HG03442 (cell line): Measurements from ENCODE around the gene RPGRIP1L.

ENCODE experiments used
- ATAC-seq: cut with Tn5 transposase; IDR thresholded peaks from one replicate; pipeline ENCODE4 v1.9.1; 2021; ENCODE audit warnings: mild to moderate bottlenecking, moderate library complexity; ENCODE audit not compliant: unreplicated experiment

RPGRIP1L gene

GRCh38 chr16:53608094-53608493 lies 95.6 kb downstream of the RPGRIP1L start:
- no peak for ATAC-seq

DNA sequence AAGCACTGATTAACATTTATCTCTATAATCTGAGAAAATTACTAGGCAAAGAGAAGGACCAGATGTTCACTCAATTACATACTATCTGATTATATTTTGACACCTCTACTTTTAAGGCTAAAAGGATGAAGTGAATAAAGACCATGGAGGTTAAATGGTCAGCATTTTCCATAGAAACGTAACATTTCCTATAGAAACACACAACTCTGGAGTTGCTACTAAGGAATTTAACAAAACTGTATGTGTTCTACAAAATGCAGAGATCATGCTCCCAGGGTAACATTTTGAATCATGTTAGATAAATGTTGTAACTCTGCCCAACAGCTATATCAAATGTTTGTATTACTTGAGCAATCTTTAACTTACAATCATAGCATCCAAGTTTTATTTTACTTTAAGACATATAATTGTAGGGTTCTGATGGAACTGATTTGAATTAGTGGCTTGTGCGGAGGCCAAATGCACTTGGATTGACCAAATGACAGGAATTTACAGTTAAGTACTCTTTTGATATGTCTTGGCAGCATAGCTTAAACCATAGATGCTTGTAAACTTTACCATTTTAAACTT lies 97.7 kb downstream of the RPGRIP1L start:
- ATAC-seq = no peak

DNA sequence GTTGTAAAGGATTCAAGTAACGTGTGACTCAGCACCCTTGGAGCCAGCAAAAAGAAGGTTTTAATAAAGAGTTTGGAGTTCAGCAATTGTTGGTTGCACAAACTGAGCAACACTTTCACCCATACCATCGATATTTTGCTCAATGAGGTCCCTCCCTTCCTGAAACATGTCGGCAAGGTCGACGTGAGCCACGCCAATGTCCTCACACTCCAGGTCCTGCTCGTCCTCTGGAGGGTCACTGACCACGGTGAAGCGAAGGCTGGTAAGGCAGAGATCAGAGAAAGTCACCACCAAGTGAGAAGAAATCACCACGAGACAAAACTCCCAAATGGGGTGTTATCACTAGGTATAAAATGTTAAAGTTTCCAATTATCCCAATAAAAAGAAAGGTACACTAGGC lies 98.3 kb downstream of the RPGRIP1L start:
- ATAC-seq = no peak

DNA sequence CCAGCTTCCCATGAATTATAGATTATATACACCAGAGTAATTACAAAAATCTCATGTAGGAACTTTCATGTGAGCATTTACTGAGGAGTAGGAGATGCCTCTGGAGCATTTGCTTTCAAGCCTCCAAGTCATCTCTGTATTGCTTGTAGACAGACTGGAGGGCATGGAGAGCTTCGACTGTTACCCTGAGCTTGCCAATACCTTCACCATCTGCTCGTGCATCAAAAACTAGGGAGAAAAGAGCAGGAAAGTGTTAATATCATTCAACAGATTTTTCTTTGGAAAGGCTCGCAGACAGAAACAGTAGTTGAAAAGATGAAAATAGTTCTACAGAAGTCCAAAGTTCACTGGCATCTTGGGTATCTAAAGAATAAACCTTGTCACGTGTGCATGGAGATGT lies 101.7 kb downstream of the RPGRIP1L start:
- no peak for ATAC-seq

GRCh38 chr16:53600616-53601015 lies 103.0 kb downstream of the RPGRIP1L start:
- no peak for ATAC-seq

DNA sequence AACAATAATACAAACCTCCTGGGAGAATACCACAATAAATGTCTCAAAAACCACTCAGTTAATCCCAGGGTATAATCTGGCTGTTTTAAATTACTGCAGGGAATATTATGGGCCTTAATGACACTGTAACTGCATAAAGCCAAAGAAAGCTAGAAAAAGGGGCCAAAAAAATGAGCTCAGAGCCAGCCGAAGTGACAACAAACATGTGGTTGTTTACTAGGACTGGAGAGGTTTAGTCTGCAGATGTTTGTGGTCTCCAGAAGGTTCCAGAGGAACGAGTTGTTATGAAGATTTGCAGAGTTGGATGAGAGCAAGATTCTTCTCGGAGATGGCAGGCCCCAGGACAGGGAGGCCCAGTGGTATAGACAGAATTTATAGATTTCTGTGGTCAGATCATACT lies 103.5 kb downstream of the RPGRIP1L start:
- ATAC-seq = no peak

DNA sequence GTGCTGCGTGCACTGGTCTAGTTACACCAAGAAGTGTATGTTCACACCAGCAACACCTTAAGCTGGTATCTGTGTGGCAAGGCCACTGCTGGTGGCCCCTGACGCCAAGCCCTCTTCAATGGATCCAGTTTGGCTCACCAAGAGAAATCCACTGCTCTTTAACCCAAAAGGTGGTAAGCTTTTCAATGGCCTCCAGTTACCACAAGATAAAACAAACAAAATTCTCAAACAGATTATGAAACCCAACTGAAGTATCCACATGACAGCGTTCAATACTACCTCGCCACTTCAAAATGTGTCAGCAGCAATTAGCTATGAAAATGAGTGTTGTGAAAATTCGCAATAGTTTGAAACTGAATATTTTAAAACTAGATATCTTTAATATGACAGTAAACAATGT lies 104.1 kb downstream of the RPGRIP1L start:
- no peak for ATAC-seq

DNA sequence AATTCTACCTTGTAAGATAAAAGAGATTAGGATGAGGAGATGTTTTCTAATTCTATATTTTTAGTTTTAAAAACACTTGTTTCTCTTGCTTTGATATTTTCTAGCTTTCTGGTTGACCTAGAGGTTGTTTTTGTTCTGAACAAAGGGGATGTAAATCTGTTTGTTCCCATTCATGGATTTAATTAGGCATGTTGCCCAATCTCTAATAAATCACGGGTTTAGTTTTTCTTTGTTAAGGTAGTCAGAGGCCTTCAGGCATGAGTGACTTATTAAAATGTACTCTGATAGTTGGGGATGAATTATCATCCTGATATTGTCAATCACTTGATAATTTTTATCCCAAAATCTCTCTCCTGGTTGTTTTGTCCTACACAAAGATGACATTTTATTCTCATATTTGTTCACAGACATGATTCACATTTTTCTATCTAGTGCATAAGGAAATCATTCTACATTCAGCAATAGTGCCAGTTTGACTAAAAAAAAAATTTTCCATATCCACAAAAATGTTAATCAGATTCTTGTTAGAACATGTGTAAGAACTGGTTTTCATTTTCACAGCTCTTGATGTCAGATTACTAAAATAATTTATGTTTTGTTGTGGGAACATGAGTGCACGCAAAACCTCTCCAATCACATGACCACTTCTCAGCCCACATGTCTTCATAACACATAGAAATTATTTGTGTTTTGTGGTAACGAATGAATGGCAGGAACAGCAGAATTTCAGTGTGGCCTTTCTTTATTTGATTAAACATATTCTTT lies 105.0 kb downstream of the RPGRIP1L start:
- no peak for ATAC-seq

GRCh38 chr16:53597776-53598175 lies 105.9 kb downstream of the RPGRIP1L start:
- ATAC-seq = no peak

- no peak for ATAC-seq
These were observed 115.5 kb downstream of the RPGRIP1L start for GRCh38 chr16:53588081-53588648.

- ATAC-seq = no peak
These were observed 120.3 kb downstream of the RPGRIP1L start for GRCh38 chr16:53583401-53583800.

- ATAC-seq = no peak
These were observed 121.9 kb downstream of the RPGRIP1L start for GRCh38 chr16:53581784-53582183.

DNA sequence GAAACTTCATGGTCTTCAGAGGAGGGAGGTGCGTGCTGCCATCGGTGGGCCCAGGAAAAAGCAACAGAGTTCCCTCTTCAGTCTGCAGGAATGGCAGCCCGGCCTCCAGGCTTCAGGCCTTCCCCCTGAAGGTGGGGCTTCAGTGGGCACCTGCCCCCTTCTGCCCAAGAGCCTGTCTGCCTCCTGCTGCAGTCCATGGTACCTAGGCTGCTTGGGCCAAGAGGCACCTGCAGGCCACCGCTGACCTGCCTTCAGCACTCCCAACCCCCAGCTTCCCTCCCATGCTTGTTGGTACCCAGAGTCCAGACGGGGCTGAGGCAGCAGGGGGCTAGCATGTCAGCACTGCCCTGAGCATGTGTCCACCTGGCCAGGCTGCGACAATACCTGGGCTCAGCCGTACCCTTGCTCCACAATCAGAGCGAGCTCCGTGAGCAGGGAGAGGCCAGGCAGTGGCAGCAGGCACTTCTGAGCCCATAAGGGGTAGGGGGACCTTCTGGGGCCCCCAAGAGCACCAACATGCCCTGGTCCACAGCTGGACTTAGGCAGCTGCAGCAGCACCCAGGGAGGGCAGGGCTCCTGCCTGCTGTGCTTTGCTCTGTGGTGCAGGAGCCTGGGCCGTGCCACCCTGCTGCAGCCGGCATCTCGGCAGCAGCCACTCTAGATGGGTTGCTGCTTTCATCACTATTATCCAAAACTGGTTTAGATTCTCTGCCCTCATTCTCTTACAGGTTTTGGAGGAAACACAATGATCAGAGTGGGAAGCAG lies 123.4 kb downstream of the RPGRIP1L start:
- no peak for ATAC-seq

GRCh38 chr16:53576904-53577303 lies 126.8 kb downstream of the RPGRIP1L start:
- no peak for ATAC-seq

GRCh38 chr16:53576210-53576609 lies 127.4 kb downstream of the RPGRIP1L start:
- no peak for ATAC-seq

DNA sequence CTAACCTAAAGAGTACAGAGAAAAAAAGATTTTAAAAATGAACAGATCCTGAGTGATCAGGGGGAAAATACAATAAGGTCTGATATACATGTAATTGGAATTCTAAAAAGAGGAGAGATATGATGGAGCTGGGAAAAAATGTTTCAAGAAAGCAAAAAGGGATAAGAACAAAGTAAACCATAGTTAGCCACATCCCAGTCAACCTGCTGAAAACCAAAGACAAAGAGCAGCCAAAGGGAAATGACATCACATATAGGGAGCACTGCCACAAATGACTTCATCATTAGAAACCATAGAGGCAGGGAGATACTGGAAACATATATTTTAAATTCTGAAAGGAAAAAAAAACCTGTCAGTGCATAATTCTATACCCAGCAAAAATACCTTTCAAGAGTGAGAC lies 131.9 kb downstream of the RPGRIP1L start:
- no peak for ATAC-seq

GRCh38 chr16:53566552-53567245 lies 137.0 kb downstream of the RPGRIP1L start:
- no peak for ATAC-seq

GRCh38 chr16:53565296-53565863 lies 138.3 kb downstream of the RPGRIP1L start:
- no peak for ATAC-seq

GRCh38 chr16:53563426-53563825 lies 140.2 kb downstream of the RPGRIP1L start:
- no peak for ATAC-seq

DNA sequence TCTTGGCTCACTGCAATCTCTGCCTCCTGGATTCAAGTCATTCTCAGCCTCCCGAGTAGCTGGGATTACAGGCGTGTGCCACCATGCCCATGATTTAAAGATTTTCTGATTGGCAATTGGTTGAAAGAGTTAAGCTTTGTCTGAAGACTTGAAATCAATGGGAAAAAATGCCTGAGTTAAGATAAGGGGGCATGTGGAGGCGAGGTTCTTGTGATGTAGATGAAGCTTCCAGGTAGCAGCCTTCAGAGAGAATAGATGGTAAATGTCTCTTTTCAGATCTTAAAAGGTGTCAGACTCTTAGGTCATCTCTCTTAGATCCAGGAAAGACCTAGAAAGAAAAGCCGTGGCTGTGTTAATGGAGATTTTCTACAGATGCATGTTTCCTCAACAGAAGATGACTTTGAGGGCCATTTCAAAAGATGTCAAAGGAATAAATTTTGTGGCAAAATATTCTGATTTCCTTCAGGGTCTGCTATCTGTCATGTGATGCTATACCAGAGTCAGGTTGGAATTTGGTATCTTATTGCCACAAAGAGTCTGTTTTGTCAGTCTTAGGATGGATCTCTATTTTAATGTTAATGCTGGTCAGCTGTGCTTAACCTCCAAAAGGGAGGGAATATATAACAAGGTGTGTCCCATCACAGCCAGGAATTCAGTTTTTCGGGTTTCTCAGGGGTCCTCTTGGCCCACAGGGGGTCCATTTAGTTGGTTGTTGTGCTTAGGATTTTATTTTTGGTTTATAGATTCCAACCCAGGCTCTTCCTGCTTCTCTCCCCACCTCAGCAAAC lies 142.4 kb downstream of the RPGRIP1L start:
- no peak for ATAC-seq
